Measurements from ENCODE around the gene RPL35.

- TF ChIP-seq CTCF (conservative IDR thresholded peaks at IDR 0.05; ENCODE audit: low read depth in 2 of 2), result no peak
- no peak for TF ChIP-seq CREB1 (CRISPR knock-in tag; IDR thresholded peaks at IDR 0.05; ENCODE audit: low read depth)
Observed at GRCh38 chr9:124869466-124869985, 7.8 kb upstream of the RPL35 start.

Measured in GM23338 (cell line).